Stimulated activated CD8-positive, alpha-beta memory T cell treated with anti-CD3 and anti-CD28 coated beads, Interleukin-4, amount 100 ng/mL, for 24 hours (primary cell): ENCODE results near the gene NHERF2.
A peak's percentile ranks its signal among the peaks of the same experiment; 100 is the strongest.
"Not testable (repeated sequence)": the region's sequence is repeated elsewhere in the genome, so short reads cannot be mapped to it uniquely, and the experiment has no call there.

Experiments
- DNase-seq: peaks from one replicate; pipeline ENCODE4 v3.0.0-alpha.2; 2020; ENCODE audit warnings: low read depth

The NHERF2 gene

DNA sequence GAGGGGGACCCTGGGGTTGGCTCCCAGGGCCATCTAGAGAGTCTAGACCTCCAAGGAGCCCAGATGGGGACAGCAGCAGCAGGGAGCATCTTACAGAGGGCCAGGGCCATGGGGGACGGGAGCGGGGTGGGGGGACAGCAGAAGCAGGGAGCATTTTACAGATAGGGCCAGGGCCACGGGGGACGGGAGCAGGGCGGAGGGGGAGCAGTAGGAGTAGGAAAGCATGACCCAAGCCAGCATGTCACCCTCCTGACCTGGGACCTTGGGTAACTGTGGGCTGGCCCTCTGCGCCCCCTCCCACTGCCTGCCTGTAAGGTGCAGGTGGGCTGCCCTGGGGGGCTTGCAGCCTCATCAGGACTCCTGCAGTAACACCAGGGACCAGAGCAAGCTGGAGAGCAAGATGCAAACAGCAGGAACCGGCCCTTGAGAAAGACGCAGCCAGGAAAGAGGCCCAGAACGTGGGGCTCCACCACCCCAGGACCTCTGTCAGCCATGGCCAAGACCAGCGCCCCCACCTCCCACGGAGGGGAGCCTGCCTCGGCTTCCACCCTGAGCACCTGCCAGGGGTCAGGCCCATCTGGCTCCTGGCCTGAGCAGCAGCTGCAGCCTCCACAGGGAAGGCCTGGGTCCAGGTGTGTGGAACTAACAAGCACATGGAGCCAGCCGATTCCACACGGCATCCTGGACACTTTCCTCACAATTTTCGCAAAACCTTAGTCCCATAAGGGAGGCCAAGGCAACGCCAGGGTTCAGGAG lies 19.4 kb upstream of the NHERF2 start:
- no peak for DNase-seq

DNA sequence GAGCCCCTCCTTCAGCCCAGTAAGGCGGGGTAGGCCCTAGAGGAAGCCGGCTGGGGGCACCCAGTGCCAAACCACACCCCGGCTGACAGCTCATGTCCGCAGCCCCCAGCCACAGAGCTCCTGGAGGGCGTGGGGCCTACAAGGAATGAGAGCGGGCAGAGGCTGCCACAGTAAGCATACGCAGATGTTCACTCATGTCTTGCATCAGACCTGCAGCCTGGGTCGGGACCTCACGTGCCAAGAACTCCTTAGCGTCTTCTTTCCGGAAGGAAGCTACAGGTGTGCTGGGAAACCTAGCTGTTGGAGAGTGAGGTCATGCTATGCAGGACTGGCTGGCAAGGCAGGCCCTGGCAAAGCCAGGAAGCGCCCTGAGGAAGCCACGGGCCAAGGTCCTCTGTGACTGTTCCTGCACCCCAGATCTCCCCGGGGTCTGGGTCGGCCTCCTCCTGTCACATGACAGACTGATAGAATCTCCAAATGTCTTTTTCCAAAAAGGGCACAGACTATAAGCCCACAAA lies 18.6 kb upstream of the NHERF2 start:
- no peak for DNase-seq

DNA sequence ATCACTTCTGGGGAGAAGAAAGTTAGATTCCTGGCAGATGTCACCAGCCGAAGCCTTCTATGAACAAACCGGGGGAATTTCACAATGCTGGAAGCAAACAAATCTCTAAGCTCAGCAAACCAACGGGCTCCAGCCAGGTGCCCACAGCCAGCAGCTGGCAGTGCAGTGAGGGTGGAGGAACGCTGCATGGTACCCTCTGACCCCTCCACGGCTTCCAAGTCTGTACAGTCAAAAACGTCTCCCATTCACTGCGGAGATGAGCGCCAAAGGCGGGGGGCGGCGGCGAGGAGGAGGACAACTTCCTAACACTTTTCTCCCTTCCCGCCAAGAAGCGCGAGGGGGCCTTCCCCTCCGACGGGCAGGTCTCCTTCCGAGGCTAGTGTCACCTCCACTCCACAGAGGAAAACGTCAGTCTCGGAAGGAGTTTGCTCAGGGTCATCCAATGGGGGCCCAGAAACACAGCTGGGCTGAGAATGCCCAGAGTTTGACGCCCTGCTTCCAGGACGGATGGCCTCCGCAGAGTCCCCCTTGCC lies 18.0 kb upstream of the NHERF2 start:
- DNase-seq, result no peak

DNA sequence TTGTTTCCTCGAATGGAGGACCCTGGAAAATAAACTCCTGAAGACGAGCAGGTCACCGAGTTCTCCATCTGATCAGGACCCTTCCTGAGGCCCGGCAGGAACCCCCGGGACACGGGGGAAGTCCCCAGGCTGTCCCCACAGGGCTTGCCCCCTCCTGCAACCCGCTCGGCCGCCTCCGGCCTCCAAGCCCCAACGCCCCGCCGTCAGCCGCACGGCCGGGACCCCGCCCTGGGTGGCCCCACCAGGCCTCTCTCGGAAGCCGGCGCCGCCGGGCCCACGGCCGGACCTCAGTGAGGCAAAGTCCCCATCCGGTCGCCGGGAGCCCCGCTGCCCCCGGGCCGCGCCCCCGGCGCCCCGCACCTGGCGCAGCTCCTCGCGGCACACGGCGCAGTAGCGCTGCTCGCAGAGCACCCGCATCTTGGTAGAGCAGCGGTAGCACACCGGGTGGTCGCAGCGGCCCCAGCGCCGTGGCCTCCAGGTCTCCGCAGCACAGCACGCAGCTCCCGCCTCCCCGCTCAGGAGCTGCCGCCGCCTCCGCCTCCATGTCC lies 17.5 kb upstream of the NHERF2 start:
- no peak for DNase-seq

DNA sequence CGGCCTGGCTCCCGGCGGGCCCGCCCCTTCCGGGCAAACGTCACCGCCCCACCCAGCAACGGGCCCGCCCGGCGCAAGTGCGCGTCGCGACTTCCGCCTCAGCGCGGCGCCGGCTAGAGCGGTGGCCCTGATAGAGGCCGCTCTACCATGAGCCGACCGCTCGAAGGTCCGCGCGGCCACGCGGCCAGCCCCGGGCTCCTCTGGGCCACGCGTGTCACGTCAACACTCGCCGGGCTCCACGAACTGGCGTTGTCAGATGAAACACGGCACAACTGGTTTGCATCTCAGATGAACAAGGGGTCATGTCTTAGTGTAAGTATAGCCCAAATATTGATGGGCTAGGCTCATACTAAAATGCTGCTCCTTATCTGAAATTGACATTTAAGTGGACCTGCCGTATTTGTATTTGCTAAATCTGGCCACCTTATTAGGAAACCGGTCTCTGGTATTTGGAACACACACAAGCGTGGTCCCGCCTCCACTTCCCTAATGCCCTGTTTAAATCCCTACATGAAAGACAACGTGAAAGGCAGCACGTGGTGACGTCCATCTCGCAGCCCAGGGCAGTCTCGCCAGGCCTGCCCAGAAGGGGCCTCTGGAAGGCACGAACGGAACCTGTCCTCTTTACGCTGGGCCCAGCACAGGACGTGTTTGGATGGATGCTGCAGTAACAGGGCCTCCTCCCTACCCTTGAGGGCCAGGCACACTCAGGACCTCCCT lies 16.8 kb upstream of the NHERF2 start, which contains the start of gene ZNF598:
ZNF598 (minus strand) TSS at position 31 of the 720 bp plus-strand sequence.
- peak; percentile 71 for DNase-seq

DNA sequence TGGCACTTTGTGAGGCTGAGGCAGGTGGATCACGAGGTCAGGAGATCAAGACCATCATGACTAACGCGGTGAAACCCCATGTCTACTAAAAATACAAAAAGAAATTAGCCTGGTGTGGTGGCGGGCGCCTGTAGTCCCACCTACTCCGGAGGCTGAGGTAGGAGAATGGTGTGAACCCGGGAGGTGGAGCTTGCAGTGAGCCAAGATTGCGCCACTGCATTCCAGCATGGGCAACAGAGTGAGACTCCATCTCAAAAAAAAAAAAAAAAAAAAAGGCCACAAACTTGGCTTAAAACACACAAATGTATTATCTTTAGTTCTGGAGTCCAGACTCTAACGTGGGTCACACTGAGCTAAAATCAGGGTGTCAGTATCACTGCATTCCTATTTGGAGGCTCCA lies 15.0 kb upstream of the NHERF2 start:
- DNase-seq, result not testable (repeated sequence)

DNA sequence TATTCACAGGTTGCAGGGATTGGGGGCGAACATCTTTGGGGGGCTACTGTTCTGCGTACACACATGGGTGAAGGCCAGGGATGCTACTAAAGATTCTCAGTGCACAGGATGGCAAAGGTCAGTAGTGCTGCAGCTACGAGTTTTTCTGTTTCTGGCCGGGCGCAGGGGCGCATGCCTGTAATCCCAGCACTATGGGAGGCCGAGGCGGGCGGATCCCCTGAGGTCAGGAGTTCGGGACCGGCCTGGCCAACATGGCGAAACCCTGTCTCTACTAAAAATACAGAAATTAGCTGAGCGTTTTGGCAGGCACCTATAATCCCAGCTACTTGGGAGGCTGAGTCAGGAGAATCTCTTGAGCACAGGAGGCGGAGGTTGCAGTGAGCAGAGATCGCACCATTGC lies 13.2 kb upstream of the NHERF2 start:
- no peak for DNase-seq

DNA sequence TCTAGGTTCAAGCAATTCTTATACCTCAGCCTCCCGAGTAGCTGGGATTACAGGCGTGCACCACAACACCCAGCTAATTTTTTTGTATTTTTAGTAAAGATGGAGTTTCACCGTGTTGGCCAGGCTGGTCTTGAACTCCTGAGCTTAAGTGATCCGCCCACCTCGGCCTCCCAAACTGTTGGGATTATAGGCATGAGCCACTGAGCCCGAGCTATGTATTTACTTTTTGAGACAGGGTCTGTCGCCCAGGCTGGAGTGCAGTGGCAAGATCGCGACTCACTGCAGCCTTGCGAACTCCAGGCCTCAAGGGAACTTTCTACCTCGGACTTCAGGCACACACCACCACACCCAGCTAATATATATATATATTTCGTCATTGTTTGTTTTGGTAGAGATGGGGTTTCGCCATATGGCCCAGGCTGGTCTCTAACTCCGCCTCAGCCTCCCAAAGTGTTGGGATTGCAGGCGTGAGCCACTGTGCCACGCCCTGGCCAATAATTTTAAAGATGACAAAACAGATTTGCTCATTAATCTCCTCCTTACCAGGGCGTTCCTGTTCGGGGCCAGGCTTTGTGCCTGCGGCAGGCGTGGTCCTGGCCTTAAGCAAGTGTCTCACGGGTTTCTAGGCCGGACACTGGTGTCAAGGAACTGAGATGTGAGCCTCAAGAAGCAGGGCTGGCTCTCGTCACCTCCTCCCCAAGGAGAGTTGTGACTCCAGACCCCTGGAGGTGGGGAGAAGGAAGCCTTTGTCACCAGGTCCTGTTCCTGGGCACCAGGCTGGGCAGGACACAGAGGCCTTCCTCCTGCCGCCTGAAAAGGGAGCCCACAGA lies 11.4 kb upstream of the NHERF2 start:
- DNase-seq, result no peak

DNA sequence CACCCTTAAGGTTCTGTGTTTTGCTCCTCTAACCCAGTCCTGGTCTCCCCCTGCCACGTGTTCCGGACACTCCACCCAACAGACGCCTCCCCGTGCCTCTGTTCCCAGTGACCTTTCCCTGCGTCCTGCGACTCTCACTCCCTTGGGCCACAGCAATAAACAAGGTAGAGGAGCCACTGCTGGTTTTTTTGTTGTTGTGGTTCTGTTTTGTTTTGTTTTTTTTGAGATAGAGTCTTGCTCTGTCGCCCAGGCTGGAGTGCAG lies 10.8 kb upstream of the NHERF2 start:
- DNase-seq, result no peak

DNA sequence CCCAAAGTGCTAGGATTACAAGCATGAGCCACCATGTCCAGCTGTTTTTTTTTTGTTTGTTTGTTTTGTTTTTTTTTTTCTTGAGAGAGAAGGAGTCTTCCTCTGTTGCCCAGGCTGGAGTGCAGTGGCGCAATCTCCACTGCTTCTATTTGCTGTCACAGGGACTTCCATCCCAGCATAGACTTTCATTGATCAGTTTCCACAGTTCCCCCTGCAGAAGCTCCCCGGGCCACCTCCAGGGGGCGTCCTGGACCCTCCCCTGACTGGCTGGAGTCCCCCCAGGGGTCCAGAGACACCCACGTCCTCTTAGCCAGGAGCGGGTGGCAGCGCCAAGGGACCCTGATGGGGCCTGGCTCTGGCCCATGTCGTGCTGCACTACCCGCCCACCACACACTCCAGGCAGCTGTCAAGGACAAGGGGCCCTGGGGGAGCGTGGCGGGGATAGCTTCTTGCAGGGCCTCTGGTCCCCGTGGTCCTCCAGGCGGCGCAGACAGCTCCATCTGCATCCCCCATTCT lies 10.2 kb upstream of the NHERF2 start:
- no peak for DNase-seq

DNA sequence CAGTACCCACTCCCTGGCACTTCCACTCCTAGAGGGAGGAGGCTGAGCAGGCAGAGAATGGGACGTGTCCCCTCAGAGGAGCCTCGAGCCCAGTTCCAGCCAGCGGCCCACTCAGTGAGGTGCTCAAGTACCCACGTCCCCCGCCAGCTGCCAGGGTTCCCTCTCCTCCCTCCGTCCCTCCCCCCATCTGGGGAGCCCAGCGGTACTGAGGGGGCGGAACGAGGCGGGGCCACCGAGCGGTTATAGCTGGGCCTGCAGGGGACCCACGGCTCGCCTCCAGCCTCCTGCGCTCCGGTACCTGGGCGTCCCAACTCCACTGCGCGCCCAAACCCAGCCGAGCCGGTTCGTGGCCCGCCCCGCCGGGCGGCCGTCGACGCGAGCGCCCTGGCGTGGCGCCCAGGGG lies 7.2 kb upstream of the NHERF2 start, which contains the start of gene NPW:
NPW (plus strand) TSS at position 268 of the 403 bp plus-strand sequence.
- DNase-seq, result peak; percentile 41

DNA sequence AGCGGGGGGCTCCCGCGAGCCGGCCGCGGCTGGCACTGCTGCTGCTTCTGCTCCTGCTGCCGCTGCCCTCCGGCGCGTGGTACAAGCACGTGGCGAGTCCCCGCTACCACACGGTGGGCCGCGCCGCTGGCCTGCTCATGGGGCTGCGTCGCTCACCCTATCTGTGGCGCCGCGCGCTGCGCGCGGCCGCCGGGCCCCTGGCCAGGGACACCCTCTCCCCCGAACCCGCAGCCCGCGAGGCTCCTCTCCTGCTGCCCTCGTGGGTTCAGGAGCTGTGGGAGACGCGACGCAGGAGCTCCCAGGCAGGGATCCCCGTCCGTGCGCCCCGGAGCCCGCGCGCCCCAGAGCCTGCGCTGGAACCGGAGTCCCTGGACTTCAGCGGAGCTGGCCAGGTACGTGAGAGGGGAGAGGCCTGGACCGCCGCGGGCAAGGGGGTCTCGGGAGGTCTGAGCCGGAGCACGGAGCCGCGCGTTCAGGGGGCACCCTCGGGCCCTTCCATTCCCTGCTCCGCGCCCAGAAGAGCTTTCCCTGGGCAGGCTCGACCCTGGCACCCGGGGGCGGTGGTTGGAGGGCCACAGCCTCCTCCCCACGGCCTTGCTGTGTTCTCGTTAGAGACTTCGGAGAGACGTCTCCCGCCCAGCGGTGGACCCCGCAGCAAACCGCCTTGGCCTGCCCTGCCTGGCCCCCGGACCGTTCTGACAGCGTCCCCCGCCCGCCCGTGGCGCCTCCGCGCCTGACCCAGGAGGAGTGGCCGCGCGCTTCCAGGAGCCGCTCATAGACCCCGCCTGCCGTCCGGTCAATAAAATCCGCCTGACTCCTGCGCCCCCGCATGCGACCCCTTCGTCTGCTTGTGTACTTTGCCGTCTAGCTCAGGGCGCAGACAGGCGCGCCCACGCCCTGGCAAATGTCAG lies 6.5 kb upstream of the NHERF2 start:
- DNase-seq, result no peak

DNA sequence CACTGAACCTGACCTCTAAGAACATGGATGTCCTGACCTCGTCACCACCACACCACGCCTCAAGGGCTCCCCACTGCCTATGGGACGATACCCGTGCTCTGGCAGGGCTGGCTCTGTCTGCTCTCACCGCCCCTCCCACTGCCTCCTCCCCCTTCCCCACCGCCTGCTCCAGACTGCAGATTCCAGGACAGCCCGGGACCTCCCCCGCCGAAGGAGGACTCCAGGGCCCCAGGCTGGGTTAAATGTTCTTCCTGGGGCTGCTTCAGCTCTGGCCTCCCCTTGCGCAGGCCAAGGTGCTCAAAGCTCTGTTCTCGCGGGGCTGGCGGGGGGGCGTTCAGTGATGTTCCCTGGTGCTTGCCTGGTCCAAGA lies 4.0 kb upstream of the NHERF2 start:
- DNase-seq, result no peak

DNA sequence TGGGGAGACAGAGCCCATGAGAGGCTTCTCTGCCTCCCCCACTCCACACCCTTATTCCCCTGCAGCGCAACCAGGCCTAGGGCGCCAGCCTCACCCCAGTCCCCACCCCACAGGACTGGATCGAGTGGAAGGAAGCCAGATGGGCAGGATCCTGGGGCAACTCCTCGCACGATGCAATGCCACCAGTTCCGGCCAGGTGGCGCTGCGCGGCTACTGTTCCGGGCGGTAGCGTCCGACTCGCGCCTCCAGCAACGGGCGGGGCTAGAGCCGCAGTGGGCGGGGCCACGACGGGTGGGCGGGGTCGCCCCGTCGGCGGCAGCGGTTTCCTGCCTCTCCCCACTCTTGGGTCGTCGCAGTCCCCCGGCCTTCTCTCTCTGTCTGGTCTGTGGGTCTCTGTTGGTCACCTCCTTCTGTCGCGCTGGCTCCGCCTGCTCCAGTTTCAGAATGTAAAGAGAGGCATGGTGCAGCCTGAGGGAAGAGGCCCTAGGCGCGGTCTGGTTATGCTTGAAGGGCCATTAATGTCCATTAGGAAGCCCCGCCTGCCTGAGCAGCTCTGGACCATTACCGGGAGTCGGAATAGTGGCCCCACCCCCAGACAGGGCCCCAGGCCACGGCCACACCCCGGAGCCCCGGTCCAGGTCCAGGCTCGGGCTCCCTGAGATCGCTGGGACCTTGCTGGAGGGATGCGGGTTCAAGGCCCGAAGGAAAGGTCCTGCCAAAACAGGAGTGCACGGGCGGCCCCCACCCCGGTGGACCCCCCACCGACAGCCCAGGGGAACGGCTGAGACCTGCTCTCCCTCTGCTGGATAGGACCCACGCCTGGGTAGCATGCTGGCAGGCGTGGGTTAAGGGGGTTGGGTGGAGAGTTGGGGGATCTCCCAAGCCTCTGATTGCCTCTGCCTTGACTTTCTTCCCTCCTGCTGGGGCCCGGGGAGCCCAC lies 3.3 kb upstream of the NHERF2 start:
- peak; percentile 94 for DNase-seq

DNA sequence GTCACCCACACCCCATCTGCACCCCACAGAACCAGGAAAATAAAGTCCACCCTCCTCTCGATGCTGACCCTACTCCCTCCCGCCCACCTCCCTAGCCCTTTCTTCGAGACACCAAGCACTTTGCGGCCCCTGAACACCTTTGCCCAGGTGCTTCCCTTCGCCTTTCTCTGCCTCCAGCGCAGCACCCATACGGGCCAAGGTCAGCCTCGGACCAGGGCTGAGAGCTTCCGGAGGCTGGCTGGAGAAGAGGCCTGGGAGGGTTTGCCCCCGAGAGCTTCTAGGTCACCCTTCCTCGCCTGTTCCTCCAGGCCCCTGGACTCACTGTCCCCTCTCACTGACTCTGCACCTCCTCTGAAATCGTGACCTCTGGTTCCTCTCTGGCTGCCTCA lies 2.7 kb upstream of the NHERF2 start:
- no peak for DNase-seq

DNA sequence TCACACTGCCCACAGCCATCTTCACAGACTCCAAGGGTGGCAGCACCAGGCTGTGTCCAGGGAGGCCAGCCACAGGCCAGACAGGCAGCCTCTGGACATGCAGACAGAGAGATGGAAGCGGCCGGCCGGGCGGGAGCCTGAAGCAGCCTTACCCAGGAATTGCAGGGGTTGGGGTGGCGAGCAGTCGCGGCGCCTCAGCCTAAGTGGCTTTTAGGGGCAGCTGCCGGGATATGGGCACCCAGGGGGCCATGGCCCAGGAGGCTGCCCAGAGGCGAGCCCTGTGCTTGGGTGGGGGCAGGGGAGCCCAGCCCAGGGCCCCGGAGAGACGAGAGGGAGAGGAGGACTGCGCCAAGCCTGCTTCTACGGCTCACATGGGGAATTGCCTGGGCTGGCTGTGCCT lies 1.5 kb upstream of the NHERF2 start:
- no peak for DNase-seq

DNA sequence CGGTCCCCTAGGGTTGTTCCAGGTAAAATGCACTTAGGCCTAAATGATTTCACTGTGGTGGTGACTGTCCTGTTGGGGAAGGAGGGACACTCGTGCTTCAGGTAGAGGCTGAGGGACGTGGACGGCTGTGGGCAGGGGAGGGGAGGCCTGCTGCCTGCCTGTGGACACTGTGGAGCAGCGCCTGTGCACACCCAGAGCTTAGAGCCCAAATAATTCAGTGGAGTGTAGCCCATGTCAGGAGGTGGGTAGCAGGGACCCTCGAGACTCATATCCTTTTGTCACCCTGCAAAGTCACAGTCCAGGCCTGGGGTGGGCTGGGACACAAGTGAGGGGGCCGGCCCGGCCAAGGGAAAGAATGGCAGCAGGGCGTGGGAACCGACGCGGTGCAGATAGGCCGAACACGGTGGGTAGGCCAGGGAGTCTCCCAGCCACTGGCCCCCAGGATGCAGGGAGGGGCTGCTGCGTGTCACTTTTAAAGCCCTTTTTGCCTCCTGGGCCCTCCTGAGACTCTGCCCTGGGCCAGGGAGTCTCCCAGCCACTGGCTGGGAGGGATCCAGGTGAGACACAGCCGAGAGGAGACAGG lies 733 bp upstream of the NHERF2 start:
- DNase-seq, result no peak

DNA sequence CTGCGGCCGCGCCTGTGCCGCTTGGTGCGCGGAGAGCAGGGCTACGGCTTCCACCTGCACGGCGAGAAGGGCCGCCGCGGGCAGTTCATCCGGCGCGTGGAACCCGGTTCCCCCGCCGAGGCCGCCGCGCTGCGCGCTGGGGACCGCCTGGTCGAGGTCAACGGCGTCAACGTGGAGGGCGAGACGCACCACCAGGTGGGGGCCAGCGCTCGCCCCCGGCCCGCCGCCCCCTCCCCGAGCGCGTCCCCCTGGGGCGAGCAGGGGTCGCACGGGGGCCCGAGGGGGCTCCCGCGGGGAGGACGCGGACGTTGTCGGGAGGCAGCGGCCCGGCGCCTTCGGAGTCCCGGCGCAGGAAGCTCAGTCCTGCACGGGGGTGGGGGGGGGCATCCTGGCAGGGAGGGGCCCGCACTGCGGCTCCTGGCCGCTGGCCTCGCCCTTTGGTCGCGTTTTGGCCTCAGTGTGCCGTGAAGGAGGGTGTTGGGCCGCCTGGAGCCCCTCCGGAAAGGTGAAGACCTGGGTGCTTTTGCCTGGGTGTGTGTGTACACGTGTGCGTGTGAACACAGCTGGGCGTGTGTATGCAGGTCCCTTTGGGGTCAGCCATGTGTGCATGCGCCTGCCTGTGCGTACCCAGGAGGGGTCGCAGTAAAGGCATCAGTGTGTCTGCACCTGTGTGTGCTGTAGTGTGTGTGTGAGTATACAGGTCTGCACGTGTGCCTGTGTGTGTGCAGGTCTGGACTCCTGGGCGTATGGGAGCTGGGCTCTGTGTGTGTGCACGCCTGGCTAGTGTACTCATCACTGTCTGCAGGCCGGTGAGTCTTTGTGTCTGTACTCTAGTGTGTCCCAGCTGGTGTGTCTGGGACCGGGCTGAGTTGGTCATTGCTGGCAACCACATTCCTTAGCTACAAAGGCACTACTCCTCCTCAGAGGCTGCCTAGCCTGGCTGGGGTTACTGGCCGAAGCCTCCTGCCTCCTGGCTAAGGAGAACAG lies 615 bp downstream of the NHERF2 start:
- DNase-seq, result no peak
